A549 (cell line): ENCODE measurements around the gene RXRA.

Source experiments
- CBX2 ChIP-seq: fragments of 200-600 bp; sonication (generic); IDR thresholded peaks from 2 replicates; pipeline ENCODE4 v1.6.1; 2016; ENCODE audit warnings: low read depth, mild to moderate bottlenecking, borderline replicate concordance
- EP300 ChIP-seq, 2 experiments: fragments of >200 bp; sonication (Bioruptor Twin); formaldehyde crosslinking; IDR thresholded peaks; 2 replicates in 1 of 2; 3 replicates in 1 of 2; pipeline ENCODE4 v1.6.1; 2016 to 2017
- HDAC2 ChIP-seq: fragments of 200-600 bp; sonication (generic); IDR thresholded peaks from 2 replicates; pipeline ENCODE4 v1.6.1; 2016
- JUN ChIP-seq, 2 experiments: fragments of >200 bp; sonication (Bioruptor Twin); formaldehyde crosslinking; IDR thresholded peaks; 2 replicates in 1 of 2; 3 replicates in 1 of 2; pipeline ENCODE4 v1.6.1; 2016 to 2017
- MAFK ChIP-seq: fragments of 450-650 bp; IDR thresholded peaks from 2 replicates; pipeline ENCODE4 v1.6.1; 2014; ENCODE audit not compliant: partially characterized antibody
- PBX3 ChIP-seq: IDR thresholded peaks from 2 replicates; pipeline ENCODE4 v1.6.1; 2012
- ZFP36 ChIP-seq: fragments of 450-650 bp; IDR thresholded peaks from 2 replicates; pipeline ENCODE4 v1.6.1; 2014; ENCODE audit warnings: borderline replicate concordance; ENCODE audit not compliant: partially characterized antibody
- ZSCAN20 ChIP-seq: fragments of 250-450 bp; sonication (Bioruptor Pico); IDR thresholded peaks from 2 replicates; pipeline ENCODE4 v1.8.0; 2022; ENCODE audit warnings: mild to moderate bottlenecking, moderate library complexity
- TF ChIP-seq, protein P1 (sequence below): fragments of >200 bp; sonication (Bioruptor Twin); formaldehyde crosslinking; IDR thresholded peaks from 3 replicates; pipeline ENCODE4 v1.5.1; 2016
- TF ChIP-seq, protein P2 (sequence below): fragments of 150-350 bp; IDR thresholded peaks from 2 replicates; pipeline ENCODE4 v1.6.1; 2014; ENCODE audit warnings: low read depth, mild to moderate bottlenecking, low read length

GRCh38 chr9:134360897-134361296 lies 34.6 kb downstream of the RXRA start:
- no peak for TF ChIP-seq CBX2
- TF ChIP-seq, protein P1, sequence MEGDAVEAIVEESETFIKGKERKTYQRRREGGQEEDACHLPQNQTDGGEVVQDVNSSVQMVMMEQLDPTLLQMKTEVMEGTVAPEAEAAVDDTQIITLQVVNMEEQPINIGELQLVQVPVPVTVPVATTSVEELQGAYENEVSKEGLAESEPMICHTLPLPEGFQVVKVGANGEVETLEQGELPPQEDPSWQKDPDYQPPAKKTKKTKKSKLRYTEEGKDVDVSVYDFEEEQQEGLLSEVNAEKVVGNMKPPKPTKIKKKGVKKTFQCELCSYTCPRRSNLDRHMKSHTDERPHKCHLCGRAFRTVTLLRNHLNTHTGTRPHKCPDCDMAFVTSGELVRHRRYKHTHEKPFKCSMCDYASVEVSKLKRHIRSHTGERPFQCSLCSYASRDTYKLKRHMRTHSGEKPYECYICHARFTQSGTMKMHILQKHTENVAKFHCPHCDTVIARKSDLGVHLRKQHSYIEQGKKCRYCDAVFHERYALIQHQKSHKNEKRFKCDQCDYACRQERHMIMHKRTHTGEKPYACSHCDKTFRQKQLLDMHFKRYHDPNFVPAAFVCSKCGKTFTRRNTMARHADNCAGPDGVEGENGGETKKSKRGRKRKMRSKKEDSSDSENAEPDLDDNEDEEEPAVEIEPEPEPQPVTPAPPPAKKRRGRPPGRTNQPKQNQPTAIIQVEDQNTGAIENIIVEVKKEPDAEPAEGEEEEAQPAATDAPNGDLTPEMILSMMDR: no peak
- no peak for TF ChIP-seq HDAC2
- TF ChIP-seq, protein P2, sequence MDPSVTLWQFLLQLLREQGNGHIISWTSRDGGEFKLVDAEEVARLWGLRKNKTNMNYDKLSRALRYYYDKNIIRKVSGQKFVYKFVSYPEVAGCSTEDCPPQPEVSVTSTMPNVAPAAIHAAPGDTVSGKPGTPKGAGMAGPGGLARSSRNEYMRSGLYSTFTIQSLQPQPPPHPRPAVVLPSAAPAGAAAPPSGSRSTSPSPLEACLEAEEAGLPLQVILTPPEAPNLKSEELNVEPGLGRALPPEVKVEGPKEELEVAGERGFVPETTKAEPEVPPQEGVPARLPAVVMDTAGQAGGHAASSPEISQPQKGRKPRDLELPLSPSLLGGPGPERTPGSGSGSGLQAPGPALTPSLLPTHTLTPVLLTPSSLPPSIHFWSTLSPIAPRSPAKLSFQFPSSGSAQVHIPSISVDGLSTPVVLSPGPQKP: no peak
- TF ChIP-seq JUN (IDR thresholded peaks at IDR 0.05): no peak
- no peak for TF ChIP-seq MAFK
- TF ChIP-seq EP300 (IDR thresholded peaks at IDR 0.05): no peak
- TF ChIP-seq ZSCAN20 (CRISPR knock-in tag): no peak
- no peak for TF ChIP-seq PBX3
- TF ChIP-seq ZFP36: no peak
